H9 (cell line): ENCODE data around the gene ASTN2. TPM values are rescaled to one million over a fixed set of nuclear protein-coding genes. Genes with fewer than 3 reads are reported as not detected.

Experiments
- DNase-seq: peaks from one replicate; pipeline ENCODE4 v3.0.0-alpha.2; 2017
- H2AFZ ChIP-seq: one replicate; pipeline ENCODE4 v1.6.1; 2013; ENCODE audit warnings: mild to moderate bottlenecking, low read length, control low read depth, moderate library complexity
- H2AK5ac ChIP-seq: 2 replicates; pipeline ENCODE4 v1.6.1; 2013; ENCODE audit warnings: low read length, control low read depth, mixed read lengths; ENCODE audit not compliant: insufficient read length
- H2BK120ac ChIP-seq: one replicate; pipeline ENCODE4 v1.6.1; 2013; ENCODE audit warnings: low read depth, mild to moderate bottlenecking, low read length, control low read depth, inconsistent platforms; ENCODE audit not compliant: poor library complexity, severe bottlenecking
- H2BK12ac ChIP-seq: 2 replicates; pipeline ENCODE4 v1.6.1; 2013; ENCODE audit warnings: low read length, control low read depth, mixed read lengths, low read depth; ENCODE audit not compliant: insufficient read length
- H2BK15ac ChIP-seq: 2 replicates; pipeline ENCODE4 v1.6.1; 2013; ENCODE audit warnings: low read depth, low read length, control low read depth
- H2BK20ac ChIP-seq: one replicate; pipeline ENCODE4 v1.6.1; 2013; ENCODE audit warnings: low read depth, mild to moderate bottlenecking, low read length, control low read depth, inconsistent platforms; ENCODE audit not compliant: poor library complexity, severe bottlenecking
- H2BK5ac ChIP-seq: 2 replicates; pipeline ENCODE4 v1.6.1; 2013; ENCODE audit warnings: low read length, control low read depth, mixed read lengths; ENCODE audit not compliant: insufficient read length
- H3K14ac ChIP-seq: 2 replicates; pipeline ENCODE4 v1.6.1; 2013; ENCODE audit warnings: low read length, control low read depth; ENCODE audit not compliant: insufficient read depth
- H3K18ac ChIP-seq: 2 replicates; pipeline ENCODE4 v1.6.1; 2013; ENCODE audit warnings: low read depth, mild to moderate bottlenecking, mixed read lengths, low read length, control low read depth; ENCODE audit not compliant: insufficient read length
- H3K23ac ChIP-seq: 2 replicates; pipeline ENCODE4 v1.6.1; 2013; ENCODE audit warnings: low read length, control low read depth, mixed read lengths, low read depth; ENCODE audit not compliant: insufficient read length
- H3K23me2 ChIP-seq: 2 replicates; pipeline ENCODE4 v1.6.1; 2013; ENCODE audit warnings: low read depth, mild to moderate bottlenecking, mixed read lengths, low read length, control low read depth; ENCODE audit not compliant: insufficient read length, poor library complexity, severe bottlenecking
- H3K27ac ChIP-seq: 2 replicates; pipeline ENCODE4 v1.5.1; 2013; ENCODE audit warnings: low read length, control low read depth, mixed read lengths, low read depth; ENCODE audit not compliant: insufficient read length
- H3K27me3 ChIP-seq: 2 replicates; pipeline ENCODE4 v1.6.1; 2013; ENCODE audit warnings: low read length, control low read depth, inconsistent platforms; ENCODE audit not compliant: insufficient read depth
- H3K4ac ChIP-seq: 2 replicates; pipeline ENCODE4 v1.6.1; 2013; ENCODE audit warnings: low read depth, mild to moderate bottlenecking, control low read depth, inconsistent platforms, low read length, moderate library complexity
- H3K4me1 ChIP-seq: 2 replicates; pipeline ENCODE4 v1.6.1; 2013; ENCODE audit warnings: low read length, control low read depth, inconsistent platforms; ENCODE audit not compliant: insufficient read depth
- H3K4me2 ChIP-seq: 2 replicates; pipeline ENCODE4 v1.6.1; 2013; ENCODE audit warnings: low read length, control low read depth, mixed read lengths; ENCODE audit not compliant: insufficient read length, insufficient read depth
- H3K56ac ChIP-seq: 2 replicates; pipeline ENCODE4 v1.6.1; 2013; ENCODE audit warnings: low read depth, mild to moderate bottlenecking, mixed read lengths, low read length, control low read depth; ENCODE audit not compliant: insufficient read length
- H3K79me1 ChIP-seq: 2 replicates; pipeline ENCODE4 v1.6.1; 2013; ENCODE audit warnings: low read depth, mild to moderate bottlenecking, moderate library complexity, low read length, control low read depth, inconsistent platforms; ENCODE audit not compliant: insufficient read depth, poor library complexity, severe bottlenecking
- H3K79me2 ChIP-seq: 2 replicates; pipeline ENCODE4 v1.6.1; 2013; ENCODE audit warnings: low read length, control low read depth, inconsistent platforms; ENCODE audit not compliant: insufficient read depth
- H3K9ac ChIP-seq: 2 replicates; pipeline ENCODE4 v1.6.1; 2013; ENCODE audit warnings: low read length, control low read depth, mixed read lengths; ENCODE audit not compliant: insufficient read length; ENCODE audit errors: extremely low read depth
- H3K9me3 ChIP-seq: one replicate; pipeline ENCODE4 v1.6.1; 2013; ENCODE audit warnings: low read depth, low read length, inconsistent platforms; ENCODE audit not compliant: control insufficient read depth
- H3T11ph ChIP-seq: one replicate; pipeline ENCODE4 v1.6.1; 2013; ENCODE audit warnings: mild to moderate bottlenecking, low read length, control low read depth, inconsistent platforms
- H4K20me1 ChIP-seq: one replicate; pipeline ENCODE4 v1.6.1; 2013; ENCODE audit not compliant: control insufficient read depth, insufficient read length, insufficient read depth
- H4K5ac ChIP-seq: 2 replicates; pipeline ENCODE4 v1.6.1; 2013; ENCODE audit warnings: low read depth, mild to moderate bottlenecking, mixed read lengths, low read length, control low read depth; ENCODE audit not compliant: insufficient read length
- H4K8ac ChIP-seq: replicated peaks from 2 replicates; pipeline ENCODE4 v1.6.1; 2013; ENCODE audit warnings: low read length, control low read depth, mixed read lengths, low read depth; ENCODE audit not compliant: insufficient read length
- H4K91ac ChIP-seq: 2 replicates; pipeline ENCODE4 v1.6.1; 2013; ENCODE audit warnings: low read depth, mild to moderate bottlenecking, moderate library complexity, mixed read lengths, low read length, control low read depth; ENCODE audit not compliant: insufficient read length
- H3K27ac Mint-ChIP-seq, 3 experiments: 2 replicates in 2 of 3; 3 replicates in 1 of 3; pipeline ENCODE4 v1.8.0; 2020 to 2021; ENCODE audit warnings: mixed read lengths in 3 of 3, mild to moderate bottlenecking in 1 of 3, moderate library complexity in 1 of 3
- H3K27me3 Mint-ChIP-seq: 2 replicates; pipeline ENCODE4 v1.8.0; 2021; ENCODE audit warnings: low read depth, mild to moderate bottlenecking, moderate library complexity, mixed read lengths
- H3K36me3 Mint-ChIP-seq, 3 experiments: 2 replicates in 2 of 3; 3 replicates in 1 of 3; pipeline ENCODE4 v1.8.0; 2020 to 2021; ENCODE audit warnings: low read depth in 3 of 3, mixed read lengths in 3 of 3; ENCODE audit not compliant: insufficient read depth in 1 of 3
- H3K4me1 Mint-ChIP-seq, 2 experiments: 2 replicates each; pipeline ENCODE4 v1.8.0; 2020; ENCODE audit warnings: mixed read lengths in 2 of 2
- H3K4me3 Mint-ChIP-seq, 2 experiments: 2 replicates in 1 of 2; 3 replicates in 1 of 2; pipeline ENCODE4 v1.8.0; 2020 to 2021; ENCODE audit warnings: mild to moderate bottlenecking in 2 of 2, mixed read lengths in 2 of 2, moderate library complexity in 1 of 2
- H3K9me3 Mint-ChIP-seq, 2 experiments: 2 replicates in 1 of 2; 3 replicates in 1 of 2; pipeline ENCODE4 v1.8.0; 2020; ENCODE audit warnings: mild to moderate bottlenecking in 2 of 2, mixed read lengths in 2 of 2, moderate library complexity in 1 of 2
- CTCF ChIP-seq: fragments of 200-600 bp; sonication (generic); conservative IDR thresholded peaks from 3 replicates; pipeline ENCODE4 v1.8.0; 2021; ENCODE audit warnings: antibody characterized with exemption, mild to moderate bottlenecking
- WGBS: extraction: QIAGEN DNeasy Blood & Tissue Kit; methylation state at CpG from one replicate; pipeline ENCODE4 v1.1.7; 2013; ENCODE audit warnings: missing lambda C conversion rate, low lambda C conversion rate, mixed read lengths; ENCODE audit not compliant: insufficient read length; ENCODE audit errors: extremely low coverage; 5-methylcytosine and 5-hydroxymethylcytosine counted together
- total RNA-seq: library from RNA; stranded (reverse); gene quantifications from 2 replicates; pipeline ENCODE4 v1.2.1, GENCODE V29; 2021

ASTN2 gene
- total RNA-seq, 1 experiment from 2014 or later: 9.7 TPM

DNA sequence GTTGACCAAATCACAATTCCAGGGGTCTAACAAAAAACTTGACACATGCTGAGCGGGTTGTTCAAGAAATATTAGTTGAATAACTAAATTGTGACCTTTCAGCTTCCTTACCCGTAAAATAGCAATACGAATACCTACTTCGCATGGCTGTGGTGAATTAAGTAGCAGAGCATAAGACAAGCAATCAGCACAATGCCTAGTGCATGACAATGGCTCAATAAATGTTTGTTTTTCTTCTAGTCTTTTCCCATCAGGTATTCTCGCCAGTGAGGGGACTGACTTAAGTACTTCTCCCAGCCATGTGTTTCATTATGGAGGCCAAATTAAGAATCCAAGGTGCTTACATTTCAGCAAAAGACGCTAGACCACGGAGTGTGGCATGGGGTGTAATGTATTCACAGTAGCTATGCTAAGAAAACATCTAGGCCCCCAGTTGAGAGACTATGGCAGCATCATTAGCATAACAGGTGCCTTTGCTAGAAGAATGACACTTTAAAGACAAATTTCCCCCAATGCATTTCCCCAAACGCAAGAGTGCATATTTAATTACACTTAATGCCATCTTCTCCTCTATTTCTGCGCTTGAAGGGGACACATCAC lies 145.9 kb downstream of the ASTN2 start:
- no peak for DNase-seq
- Mint-ChIP-seq H3K36me3 (peaks cover 0 to 6% (median 0%) of the 10 kb centered on the region in 3 experiments; a peak in 3 of 7 replicates), H3K9me3 (peaks cover 0 to 5% of the 10 kb centered on the region in 2 experiments; a peak in 1 of 5 replicates), H3K4me1 (peaks cover 17 to 32% of the 10 kb centered on the region in 2 experiments), H3K27me3 (peaks cover 53% of the 10 kb centered on the region), H3K27ac (peak overlapping the region in 1 of 3 experiments; percentile 55; a peak in 2 of 7 replicates), H3K4me3 (no peak overlapping the region; a peak in 1 of 5 replicates)
- H3K27ac ChIP-seq: no peak overlapping the region
- TF ChIP-seq CTCF: no peak
- H3K9me3 ChIP-seq: no peaks in the 10 kb centered on the region
- no peak overlapping the region for H3K18ac ChIP-seq
- H3K4me2 ChIP-seq: peak overlapping the region; percentile 15
- no peak overlapping the region for H2AFZ ChIP-seq
- H4K20me1 ChIP-seq: no peaks in the 10 kb centered on the region
- no peaks in the 10 kb centered on the region for H3K79me2 ChIP-seq
- H2BK5ac ChIP-seq: no peak overlapping the region
- peaks cover 13% of the 10 kb centered on the region for H3K27me3 ChIP-seq
- no peak overlapping the region for H2AK5ac ChIP-seq
- H2BK12ac ChIP-seq: no peak overlapping the region
- H3K4me1 ChIP-seq: peaks cover 6% of the 10 kb centered on the region; the same call in 1 of the 2 replicates
- no peak overlapping the region for H2BK120ac ChIP-seq
- no peaks in the 10 kb centered on the region for H3K23me2 ChIP-seq
- no CpG with 5 or more reads among the region's 9 CpGs for WGBS
- no peaks in the 10 kb centered on the region for H3K79me1 ChIP-seq
- no peak overlapping the region for H3K4ac ChIP-seq
- H4K91ac ChIP-seq: no peak overlapping the region
- H4K8ac ChIP-seq: no peak overlapping the region
- no peak overlapping the region for H3K23ac ChIP-seq
- H2BK20ac ChIP-seq: no peak overlapping the region
- no peak overlapping the region for H2BK15ac ChIP-seq
- H3K14ac ChIP-seq: no peak overlapping the region
- no peak overlapping the region for H3K56ac ChIP-seq
- no peak overlapping the region for H3T11ph ChIP-seq
- no peak overlapping the region for H4K5ac ChIP-seq
- no peak overlapping the region for H3K9ac ChIP-seq
